GM12891 (cell line): ENCODE results near the gene GOLGA8K.
"Not testable (repeated sequence)": the region's sequence is repeated elsewhere in the genome, so short reads cannot be mapped to it uniquely, and the experiment has no call there.

Experiments used
- POLR2A ChIP-seq: IDR thresholded peaks from 2 replicates; pipeline ENCODE4 v1.6.1; 2011; ENCODE audit warnings: low read depth, low read length, control low read depth
- POLR2AphosphoS5 ChIP-seq: IDR thresholded peaks from 2 replicates; pipeline ENCODE4 v1.6.1; 2011; ENCODE audit warnings: low read depth, low read length, control low read depth

- TF ChIP-seq POLR2A, POLR2AphosphoS5: not testable (repeated sequence)
Measured at GRCh38 chr15:32440445-32440977, 37.4 kb upstream of the GOLGA8K start.
